Thyroid gland (tissue), 4 donors: ENCODE data around the gene MS4A6E.

Experiments used
- POLR2A ChIP-seq, 2 donors: fragments of 450-650 bp; IDR thresholded peaks; one replicate each; pipeline ENCODE4 v1.6.1; 2017; ENCODE audit warnings: antibody characterized with exemption in 2 of 2, mild to moderate bottlenecking in 2 of 2, moderate library complexity in 1 of 2
- TF ChIP-seq, protein P1 (sequence below), 6 experiments: fragments of 200-600 bp in 3 of 6; fragments of 450-650 bp in 3 of 6; sonication (generic) in 3 of 6; IDR thresholded peaks; one replicate each; pipeline ENCODE4 v1.5.1; 2016 to 2019; ENCODE audit warnings: antibody characterized with exemption in 6 of 6, mild to moderate bottlenecking in 2 of 6, inconsistent platforms in 1 of 6, moderate library complexity in 1 of 6

DNA sequence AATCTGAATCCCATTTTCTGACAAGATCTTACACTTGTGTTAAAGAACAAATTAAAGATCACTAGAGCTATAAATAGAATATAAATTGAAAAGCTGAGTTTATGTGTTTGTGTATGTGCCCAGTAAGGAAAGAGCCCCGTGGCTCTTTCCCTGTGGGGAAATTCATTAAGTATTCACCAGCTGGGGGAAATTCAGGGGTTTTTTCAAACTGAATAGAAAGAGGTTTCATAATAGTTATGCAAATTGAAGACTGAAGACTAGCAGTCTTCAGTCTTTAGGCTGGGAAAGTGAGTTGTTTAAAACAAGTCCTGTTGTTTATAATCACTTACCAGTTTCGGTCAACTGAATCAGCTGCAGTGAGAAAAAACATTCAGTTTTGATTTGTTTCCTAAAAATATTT lies 40.0 kb downstream of the MS4A6E start:
- TF ChIP-seq, protein P1, sequence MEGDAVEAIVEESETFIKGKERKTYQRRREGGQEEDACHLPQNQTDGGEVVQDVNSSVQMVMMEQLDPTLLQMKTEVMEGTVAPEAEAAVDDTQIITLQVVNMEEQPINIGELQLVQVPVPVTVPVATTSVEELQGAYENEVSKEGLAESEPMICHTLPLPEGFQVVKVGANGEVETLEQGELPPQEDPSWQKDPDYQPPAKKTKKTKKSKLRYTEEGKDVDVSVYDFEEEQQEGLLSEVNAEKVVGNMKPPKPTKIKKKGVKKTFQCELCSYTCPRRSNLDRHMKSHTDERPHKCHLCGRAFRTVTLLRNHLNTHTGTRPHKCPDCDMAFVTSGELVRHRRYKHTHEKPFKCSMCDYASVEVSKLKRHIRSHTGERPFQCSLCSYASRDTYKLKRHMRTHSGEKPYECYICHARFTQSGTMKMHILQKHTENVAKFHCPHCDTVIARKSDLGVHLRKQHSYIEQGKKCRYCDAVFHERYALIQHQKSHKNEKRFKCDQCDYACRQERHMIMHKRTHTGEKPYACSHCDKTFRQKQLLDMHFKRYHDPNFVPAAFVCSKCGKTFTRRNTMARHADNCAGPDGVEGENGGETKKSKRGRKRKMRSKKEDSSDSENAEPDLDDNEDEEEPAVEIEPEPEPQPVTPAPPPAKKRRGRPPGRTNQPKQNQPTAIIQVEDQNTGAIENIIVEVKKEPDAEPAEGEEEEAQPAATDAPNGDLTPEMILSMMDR (IDR thresholded peaks at IDR 0.05): no peak
- TF ChIP-seq POLR2A (IDR thresholded peaks at IDR 0.05): no peak
